HG03135 (cell line): ENCODE data around the gene SEMA7A.
"Not testable (repeated sequence)": the region's sequence is repeated elsewhere in the genome, so short reads cannot be mapped to it uniquely, and the experiment has no call there.

ENCODE experiments used
- ATAC-seq: cut with Tn5 transposase; IDR thresholded peaks from one replicate; pipeline ENCODE4 v1.9.1; 2021; ENCODE audit warnings: mild to moderate bottlenecking, moderate library complexity; ENCODE audit not compliant: unreplicated experiment

SEMA7A gene

DNA sequence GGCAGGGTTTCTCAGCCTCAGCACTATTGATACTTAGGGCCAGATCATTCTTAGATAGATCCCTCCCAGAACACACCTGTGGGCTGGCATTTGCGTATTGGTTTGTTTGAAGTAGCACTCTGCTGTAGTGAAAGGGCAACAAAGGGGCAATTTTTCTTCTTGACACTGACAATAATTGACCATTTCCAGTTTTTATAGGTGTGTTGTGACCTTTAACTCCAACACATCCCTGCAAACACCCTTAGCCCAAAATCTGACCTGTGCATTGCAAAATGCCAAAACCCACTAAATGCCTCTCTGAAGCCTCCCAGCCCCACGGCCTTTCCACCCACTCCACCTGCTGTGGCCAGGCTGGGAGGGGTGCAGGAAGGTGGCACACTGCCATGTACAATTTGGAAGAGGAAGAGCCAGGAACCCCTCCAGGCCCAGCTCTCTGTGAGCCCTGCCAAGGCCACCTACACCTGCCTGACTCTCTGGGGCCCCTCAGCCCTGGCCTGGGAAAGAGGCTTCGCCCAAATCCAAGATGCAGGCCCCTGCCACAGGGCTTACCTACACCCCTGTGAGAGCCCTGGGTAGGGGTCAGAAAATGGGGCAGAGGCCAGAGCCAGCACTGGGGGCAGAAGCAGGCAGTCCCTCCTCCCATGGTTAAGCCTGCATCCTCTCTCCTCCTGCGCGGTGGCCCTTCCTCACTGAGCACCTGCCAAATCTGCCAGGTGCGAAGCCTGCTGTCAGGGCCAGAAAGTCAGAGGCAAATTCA lies 56.8 kb downstream of the SEMA7A start:
- no peak for ATAC-seq

DNA sequence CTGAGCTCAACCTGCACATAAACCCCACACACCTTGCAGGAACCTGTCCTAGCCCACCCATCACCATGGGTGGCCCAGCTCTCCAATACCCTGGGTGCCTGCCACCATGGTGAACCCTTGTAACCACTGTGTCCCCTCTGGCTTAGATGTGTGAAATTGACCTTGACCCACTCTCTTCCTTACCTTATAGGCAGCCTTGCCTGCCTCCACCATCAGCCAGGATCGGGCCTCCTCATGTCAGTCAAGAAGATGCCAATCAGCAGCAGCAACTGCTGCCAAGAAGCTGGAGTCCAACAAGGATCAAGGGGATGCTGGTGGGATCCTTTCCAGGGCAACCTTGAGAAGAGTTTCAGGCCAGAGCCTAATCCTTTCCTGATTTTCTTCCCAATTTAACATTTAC lies 57.5 kb downstream of the SEMA7A start:
- no peak for ATAC-seq

DNA sequence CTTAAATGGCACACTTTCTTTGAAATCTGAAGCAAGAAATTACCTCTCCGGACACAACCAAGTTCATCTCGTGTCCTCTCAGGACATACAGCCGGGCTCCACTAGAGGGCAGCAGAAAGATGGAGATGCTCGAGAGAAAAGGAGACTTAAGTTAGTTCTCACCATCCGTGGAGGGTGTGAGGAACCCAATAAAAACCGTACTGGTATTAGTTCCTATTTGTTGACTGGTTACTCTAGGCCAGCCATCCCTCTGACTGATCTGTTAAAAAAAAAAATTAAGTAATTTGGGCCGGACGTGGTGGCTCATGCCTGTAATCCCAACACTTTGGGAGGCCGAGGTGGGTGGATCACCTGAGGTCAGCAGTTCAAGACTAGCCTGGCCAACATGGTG lies 58.5 kb downstream of the SEMA7A start:
- no peak for ATAC-seq

DNA sequence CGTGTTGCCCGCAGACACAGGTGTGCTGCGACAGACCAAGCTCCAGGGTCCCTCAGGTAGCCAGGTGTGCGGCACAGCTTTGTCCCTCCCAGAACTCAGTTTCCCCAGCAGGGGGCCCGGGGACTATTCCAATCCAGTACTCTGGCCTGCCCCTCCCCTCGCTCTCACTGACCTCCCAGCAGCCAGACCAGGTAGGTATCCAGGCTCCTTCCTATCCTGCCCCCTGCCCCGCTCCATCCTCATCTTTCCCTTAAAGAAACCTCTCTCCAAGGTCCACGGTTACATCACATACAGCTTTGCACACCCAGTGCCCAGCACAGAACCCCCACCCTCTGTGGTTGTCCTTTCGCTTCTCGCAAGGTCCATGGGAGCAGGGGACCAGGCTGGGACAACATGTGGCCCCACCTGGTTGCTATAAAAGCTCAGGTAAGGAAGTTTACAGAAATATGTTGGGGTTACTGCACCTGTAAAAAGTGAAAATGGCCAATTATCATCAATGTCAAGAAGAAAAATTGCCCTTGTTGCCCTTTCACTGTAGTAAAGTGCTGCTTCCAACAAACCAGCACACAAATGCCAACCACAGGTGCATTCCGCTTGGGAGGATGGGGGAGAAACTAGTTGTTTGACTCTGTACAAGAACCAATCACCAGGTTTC lies 59.0 kb downstream of the SEMA7A start:
- no peak for ATAC-seq

DNA sequence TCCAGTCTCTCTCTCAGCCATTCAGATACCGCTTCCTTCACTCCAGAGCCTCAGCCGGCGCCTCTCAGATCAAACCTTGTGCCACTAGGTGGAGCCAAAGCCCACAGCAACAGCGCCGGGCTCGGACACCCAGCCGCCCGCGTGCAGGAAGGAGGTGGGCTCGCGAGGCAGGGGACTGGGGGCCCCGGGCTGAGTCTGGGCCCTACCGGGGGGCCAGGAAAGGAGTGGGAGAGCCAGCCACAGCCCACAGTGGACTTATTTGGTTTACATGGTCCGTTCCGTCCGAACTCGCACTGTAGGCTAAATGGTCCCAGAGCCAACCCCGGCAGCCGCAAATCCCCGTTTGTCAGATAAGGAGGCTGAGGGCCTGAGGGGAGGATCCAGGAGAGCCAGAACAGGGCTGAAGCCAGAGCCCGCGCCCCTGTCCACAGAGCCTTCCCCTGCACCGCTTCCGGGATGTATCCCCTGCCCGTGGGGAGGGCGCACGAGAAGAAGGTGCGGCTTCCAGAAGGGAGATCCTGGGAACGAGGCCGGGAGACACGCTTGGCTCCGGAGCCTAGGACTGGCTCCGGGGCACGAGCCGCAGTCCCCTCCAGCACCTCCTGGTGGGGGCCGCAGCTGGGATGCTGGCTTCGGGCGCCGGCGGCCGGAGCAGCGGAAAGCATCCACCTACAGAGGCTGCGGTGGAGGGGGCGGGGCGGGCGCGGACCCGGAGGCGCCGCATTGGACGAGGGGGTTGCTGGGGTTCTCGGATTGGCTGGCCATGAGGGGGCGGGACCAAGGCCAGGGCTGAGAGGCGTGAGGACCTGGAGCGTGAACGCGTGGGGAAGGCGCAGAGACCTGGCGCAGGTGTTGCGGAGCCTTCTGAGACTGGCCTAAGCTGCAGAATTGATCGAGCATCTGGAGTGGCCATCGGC lies 59.8 kb downstream of the SEMA7A start:
- peak; percentile 67 for ATAC-seq

DNA sequence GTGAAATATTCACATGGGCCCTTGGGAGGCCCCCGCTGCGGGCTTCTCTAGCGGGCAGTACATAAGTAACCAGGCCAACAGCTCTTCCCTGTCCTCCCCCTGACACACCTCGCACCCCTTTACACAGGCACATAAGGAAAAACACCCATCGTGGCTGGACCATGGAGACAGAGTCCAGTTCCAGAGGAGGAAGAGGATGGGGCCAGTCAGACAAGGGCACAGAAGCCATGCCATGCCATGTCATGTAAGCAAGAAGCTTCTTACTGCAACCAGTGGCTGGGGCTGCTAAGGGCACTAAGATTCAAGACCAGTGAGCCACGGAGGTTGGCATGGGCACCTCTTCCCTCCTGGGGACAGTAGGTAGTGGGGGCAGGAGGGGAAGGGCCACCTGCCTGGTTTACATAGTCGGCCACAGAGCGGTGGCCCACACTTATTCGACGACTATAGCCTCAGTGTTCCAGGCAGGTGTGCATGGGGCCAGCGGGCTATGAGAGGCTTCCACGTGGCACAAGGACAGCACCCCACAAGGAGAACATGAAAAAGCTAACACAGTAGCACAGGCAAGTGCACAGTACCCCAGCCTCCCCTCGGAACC lies 60.6 kb downstream of the SEMA7A start:
- ATAC-seq: no peak

DNA sequence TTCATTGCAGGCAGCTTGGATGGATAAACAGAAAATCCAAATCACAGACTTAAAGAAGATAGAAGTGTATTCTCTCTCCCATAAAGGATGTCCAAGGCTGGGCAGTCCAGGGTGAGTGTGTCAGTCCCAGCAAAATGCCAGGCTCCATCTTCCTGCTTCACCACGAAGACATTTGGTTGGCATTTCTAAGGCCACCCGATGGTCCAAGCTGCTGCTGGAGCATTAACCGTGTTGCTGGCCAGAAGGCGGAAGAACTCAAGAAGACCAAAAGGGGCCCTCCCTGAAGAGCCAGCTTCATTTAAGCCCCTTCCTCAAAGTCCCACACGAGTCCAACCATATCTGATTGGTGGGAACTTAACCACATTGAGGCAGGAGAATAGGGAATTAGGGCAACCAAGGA lies 63.3 kb downstream of the SEMA7A start:
- ATAC-seq: no peak

DNA sequence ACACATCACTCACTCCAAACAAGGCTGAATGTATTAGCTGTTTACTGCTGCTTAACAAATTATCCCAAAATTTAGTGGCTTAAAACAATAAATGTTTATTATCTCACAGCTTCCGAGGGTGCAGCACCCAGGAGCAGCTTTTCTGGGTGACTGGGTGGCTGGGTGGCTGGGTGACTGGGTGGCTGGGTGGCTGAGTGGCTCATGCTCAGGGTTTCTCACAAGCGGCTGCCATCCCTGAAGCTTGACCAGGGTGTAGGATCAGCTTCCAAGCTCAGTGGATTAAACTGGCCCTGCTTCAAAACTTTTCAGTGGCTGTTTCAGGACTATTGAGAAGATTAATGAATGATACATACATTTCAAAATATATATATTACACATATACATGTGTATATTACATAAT lies 64.0 kb downstream of the SEMA7A start:
- ATAC-seq: no peak

DNA sequence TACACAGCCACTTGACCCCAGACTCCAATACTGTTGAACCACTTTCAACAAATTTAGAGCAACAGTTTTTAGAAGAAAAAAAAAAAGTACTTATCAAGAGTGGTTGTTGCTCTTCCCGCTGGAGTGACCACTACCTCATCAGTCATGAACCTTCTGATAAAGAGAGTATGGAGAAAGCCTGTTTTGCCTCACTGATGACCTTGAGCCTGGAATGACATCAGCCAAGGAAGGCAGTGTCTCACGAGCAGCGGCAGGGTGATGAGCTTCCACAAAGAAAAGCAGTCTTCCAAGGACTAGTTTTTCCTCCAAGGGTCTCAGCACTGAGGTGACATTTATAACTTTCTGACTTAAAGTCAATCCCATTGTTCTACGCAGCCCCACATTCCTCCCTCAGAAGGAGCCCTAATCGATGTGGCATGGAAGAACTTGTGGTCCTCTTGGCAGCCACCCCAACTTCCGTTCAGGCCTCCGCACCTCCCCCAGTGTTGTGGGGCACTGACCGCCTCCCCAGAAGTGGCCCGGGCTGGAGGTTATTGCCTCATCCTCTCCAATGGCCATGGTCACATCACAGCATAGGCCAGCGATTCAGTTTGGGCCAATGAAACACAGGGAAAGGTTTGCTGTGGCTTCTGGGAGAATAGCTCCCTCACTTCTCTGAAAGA lies 64.5 kb downstream of the SEMA7A start:
- ATAC-seq: no peak

DNA sequence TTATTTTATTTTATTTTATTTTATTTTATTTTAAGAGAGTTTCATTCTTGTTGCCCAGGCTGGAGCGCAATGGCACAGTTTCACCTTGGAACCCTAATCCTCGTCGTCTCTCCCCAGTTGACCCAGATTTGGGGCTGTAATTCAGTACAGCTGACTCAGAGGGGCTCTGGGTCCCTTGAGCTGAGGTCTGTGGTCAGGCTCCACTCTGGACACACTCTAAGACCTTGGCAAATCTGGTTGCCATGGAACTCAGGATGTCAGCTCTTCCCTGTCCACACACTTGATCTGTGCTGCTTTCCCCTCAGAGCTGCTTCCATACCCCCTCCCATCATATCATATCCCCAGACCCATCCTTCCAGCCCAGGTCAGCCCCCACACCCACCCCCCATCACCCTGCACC lies 65.6 kb downstream of the SEMA7A start:
- ATAC-seq: no peak

DNA sequence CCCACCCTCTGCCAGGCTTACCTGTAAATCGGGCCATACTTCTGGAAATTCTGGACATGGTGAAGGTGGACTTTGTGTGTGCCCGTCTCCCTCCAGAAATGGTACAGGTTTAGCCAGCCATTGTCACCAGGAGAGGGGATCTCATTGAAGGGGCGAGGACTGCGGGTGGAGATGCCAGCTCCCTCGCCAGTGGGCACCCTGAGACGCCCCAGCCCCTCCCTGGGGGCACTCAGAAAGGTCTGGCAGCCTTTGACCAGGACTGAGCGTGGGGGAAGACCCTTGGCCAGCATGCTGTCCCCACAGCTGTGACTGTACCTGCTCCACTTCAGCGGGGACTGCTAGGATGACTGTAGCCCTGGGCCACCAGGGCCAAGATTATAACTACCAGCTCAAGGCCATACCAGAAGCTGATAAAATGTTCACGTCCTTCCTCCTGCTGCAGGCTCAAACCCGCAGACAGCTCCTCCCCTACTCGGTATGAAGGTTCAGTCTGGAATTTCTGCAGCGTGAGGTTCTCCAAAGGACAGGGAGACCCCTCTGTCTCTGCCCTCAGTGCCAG lies 66.4 kb downstream of the SEMA7A start, which contains the start of gene CYP11A1:
Gene CYP11A1 (minus strand): TSS at position 351 of the 559 bp plus-strand sequence. CDS start 61 bp downstream, at position 290.
- ATAC-seq: no peak

DNA sequence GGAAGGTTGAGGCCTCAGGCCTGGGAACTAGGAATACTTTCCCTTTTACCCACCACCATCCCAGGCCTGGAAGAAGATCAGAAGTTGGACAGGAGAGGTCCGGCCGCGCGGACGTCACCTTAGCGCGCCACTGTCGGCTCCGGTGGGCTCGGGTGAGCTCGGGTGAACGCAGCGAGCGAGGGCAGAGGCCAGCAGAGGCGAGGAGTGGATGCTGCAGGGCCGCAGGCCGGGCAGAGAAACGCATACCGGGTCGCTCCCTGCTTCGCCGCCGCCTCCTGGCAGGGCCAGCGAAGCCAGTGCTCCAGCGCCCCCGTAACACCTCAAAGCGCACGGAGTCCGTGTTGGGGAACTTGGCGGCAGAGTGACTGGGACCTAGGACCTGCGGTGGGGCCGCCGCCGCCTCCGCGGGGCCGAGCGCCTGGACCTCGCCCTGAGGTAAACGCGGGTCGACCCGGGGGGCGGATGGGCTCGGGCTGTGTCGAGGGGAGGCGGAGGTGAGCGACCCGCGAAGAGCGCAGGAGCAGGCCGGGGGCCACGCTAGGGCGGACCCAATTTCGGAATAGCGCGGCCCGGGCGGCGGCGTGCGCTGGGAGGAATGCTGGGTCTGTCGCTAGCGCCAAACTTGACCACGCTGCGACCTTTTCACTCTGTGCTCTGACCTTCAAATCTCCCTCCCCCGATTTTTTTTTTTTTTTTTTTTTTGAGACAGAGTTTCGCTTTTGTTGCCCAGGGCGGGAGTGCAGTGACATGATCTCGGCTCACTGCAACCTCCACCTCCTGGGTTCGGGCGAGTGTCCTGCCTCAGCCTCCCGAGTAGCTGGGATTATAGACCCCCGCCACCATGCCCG lies 67.9 kb downstream of the SEMA7A start:
- ATAC-seq: no peak

DNA sequence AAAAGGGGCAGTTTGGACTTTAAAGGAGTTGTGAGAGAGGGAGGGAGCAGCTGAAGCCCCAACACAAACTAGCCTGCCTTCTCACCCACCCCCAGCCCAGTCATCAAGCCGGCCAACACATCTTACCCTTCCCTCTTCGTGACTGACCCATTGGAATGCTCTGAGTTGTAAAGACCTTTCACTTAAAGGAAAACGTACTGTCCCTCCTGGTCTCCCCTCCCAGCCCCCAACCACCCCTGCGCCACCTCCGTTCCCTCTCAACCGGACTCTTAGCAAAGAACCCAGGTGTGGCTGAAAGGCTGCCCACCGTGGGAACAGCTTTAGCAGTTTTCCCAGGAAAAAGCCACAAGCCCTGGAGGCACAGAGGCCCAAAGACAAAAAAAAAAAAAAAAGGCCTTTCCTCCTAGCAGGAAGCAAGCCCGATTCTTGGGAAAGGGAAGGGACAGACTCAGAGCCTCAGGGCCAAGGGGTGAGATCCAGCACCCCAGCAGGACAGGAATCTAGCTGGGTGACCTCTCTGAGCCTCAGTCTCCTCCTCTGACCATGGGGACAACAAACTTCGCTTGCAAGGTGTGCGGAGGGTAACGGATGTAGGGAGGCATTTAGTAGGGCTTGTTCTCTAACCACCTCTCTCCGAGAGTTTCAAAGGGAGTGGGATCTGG lies 68.7 kb downstream of the SEMA7A start:
- no peak for ATAC-seq

DNA sequence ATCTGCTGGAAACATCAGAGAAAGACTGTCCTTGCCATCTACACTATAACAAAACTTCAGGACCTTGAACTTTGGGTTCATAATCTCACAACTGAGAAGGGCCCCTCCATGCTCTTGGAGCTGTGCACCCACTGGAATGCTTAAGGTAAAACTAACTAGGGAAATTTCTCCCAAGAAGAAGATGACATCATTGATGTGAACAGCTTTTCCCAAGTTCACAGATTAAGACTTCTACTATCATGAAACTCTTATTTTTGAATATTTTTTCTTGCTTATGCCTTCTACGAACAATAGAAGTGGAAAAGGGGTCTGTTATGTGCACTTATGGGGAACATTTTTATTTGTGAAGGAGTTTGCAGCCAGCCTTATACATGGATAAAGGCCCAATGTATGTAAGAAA lies 71.3 kb downstream of the SEMA7A start:
- no peak for ATAC-seq

DNA sequence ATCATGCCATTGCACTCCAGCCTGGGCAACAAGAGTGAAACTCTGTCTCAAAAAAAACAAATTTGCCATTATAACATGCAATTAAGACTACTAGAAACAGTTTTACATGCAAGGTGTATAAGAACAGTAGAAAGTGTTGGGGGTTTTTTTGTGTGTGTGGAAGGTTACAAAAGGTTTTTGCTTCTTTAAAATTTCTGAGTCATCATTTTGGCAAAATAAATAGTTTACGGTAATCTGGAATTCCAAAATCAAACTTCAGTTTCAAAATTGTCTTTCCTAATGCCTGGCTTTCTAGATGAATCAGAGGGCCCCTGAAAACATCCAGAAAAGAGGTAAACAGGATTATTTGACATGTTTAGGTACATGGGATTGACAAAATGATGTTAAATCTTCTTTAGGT lies 72.9 kb downstream of the SEMA7A start:
- ATAC-seq: not testable (repeated sequence)

DNA sequence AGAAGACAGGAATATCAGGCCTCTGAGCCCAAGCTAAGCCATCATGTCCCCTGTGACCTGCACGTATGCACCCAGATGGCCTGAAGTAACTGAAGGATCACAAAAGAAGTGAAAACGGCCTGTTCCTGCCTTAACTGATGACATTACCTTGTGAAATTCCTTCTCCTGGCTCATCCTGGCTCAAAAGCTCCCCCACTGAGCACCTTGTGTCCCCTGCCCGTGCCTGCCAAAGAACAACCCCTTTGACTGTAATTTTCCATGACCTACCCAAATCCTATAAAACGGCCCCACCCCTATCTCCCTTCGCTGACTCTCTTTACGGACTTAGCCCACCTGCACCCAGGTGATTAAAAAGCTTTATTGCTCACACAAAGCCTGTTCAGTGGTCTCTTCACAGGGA lies 74.4 kb downstream of the SEMA7A start:
- not testable (repeated sequence) for ATAC-seq
